GM13977 (cell line): Measurements from ENCODE around the gene RBM45.

ENCODE experiments used
- DNase-seq: peaks from one replicate; pipeline ENCODE4 v3.0.0; 2012; ENCODE audit warnings: low spot score
- CTCF ChIP-seq: IDR thresholded peaks from 2 replicates; pipeline ENCODE4 v1.5.1; 2012; ENCODE audit warnings: mild to moderate bottlenecking, control low read depth; ENCODE audit not compliant: insufficient read depth; ENCODE audit errors: extremely low read depth, missing control alignments
- in situ Hi-C: fragments of 300-500 bp; cut with MboI; formaldehyde crosslinking; loops from one replicate; pipeline ENCODE4 v1.12.0; 2022; ENCODE audit warnings: low sequenced_read_pairs, low pct_unique_long_range_greater_than_20kb, mixed read lengths, inconsistent platforms; ENCODE audit not compliant: unreplicated experiment

Gene RBM45

GRCh38 chr2:178128836-178129630 is 16.8 kb downstream of the RBM45 start:
- no peak for DNase-seq
- in situ Hi-C loops = no loop called here
- no peak for TF ChIP-seq CTCF

GRCh38 chr2:178136321-178137025 is 24.2 kb downstream of the RBM45 start:
- no peak for DNase-seq
- in situ Hi-C loops = no loop called here
- no peak for TF ChIP-seq CTCF

GRCh38 chr2:178142274-178143065 is 30.2 kb downstream of the RBM45 start:
- in situ Hi-C loops = no loop called here
- TF ChIP-seq CTCF = no peak
- DNase-seq = no peak

GRCh38 chr2:178143481-178143880 is 31.2 kb downstream of the RBM45 start:
- DNase-seq = no peak
- in situ Hi-C loops = no loop called here
- no peak for TF ChIP-seq CTCF

GRCh38 chr2:178152033-178152432 is 39.8 kb downstream of the RBM45 start:
- TF ChIP-seq CTCF = no peak
- in situ Hi-C loops = no loop called here
- DNase-seq = no peak

GRCh38 chr2:178152542-178152941 is 40.3 kb downstream of the RBM45 start:
- in situ Hi-C loops = no loop called here
- no peak for TF ChIP-seq CTCF
- no peak for DNase-seq
